ENCODE results near the gene ARHGAP6.

The ARHGAP6 gene

DNA sequence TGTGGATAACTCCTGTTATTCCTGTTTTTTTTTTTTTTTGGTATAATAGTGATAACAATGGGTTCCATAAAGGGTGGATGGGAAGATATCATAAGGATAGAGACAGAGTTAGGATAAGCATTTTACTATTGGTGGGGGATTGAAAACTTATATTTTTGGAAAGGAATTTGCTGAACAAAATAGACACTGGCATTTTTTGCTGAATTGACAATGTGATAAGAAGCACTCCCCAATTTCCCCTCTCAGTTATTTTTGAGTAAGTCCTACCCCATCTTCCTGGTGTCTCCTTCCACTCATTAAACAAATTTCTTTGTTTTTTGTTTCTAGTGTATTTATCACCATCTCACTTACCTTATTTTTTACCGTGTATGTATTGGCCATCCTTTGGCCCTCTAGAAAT is 316.7 kb downstream of the ARHGAP6 start:
- Mint-ChIP-seq H3K9me3 (no peaks in the 10 kb centered on the region), H3K27ac (no peak overlapping the region), H3K4me1 (ENCODE audit: low read depth) (peaks cover 2% of the 10 kb centered on the region), H3K36me3 (ENCODE audit: low read depth) (no peaks in the 10 kb centered on the region), H3K4me3 (no peak overlapping the region), H3K27me3 (ENCODE audit: low read depth) (no peaks in the 10 kb centered on the region)
- DNase-seq (ENCODE audit: low spot score), result no peak

DNA sequence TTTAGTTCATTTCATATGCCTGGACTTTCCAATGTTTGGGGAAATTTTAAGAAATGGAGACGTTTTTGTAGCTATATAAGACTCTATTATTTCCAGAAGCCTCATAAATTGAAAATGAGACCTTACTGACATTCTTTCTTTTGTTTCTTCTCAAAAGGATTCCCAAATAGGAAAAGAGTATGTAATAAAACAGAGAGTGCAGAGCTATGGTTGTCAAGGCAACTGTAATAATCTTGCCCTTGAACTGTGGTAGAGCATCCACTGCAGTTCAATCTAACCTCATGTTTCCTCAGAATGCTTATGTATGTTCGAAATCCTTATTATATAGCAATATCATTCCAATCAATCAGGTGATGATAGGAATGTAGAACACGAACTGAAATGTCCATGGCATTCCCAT is 318.4 kb downstream of the ARHGAP6 start:
- Mint-ChIP-seq H3K4me3 (no peak overlapping the region), H3K27me3 (ENCODE audit: low read depth) (no peaks in the 10 kb centered on the region), H3K4me1 (ENCODE audit: low read depth) (peaks cover 2% of the 10 kb centered on the region), H3K36me3 (ENCODE audit: low read depth) (no peaks in the 10 kb centered on the region), H3K27ac (no peak overlapping the region), H3K9me3 (no peaks in the 10 kb centered on the region)
- no peak for DNase-seq (ENCODE audit: low spot score)

DNA sequence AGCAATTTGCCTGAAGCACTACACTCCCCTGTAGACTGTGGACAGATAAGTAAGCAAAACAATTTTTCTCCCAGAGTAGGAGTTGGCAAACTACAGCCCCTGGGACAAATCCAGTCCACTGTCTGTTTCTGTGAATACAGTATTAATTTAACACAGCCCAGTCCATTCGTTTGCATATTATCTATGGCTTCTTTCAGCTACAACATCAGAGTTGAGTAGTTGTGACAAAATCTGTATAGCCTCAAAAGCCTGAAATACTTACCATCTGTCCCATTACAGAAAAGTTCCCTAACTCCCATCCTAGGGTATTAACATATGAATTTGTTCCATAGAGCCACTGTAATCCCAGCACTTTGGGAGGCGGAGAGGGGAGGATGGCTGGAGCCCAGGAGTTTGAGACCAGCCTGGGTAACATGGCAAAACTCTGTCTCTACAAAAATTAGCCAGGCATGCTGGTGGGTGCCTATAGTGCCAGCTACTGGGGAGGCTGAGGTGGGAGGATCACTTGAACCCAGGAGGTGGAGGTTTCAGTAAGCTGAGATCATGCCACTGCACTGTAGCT is 319.5 kb downstream of the ARHGAP6 start:
- peaks cover 4% of the 10 kb centered on the region for H3K4me1 Mint-ChIP-seq (ENCODE audit: low read depth)
- no peak overlapping the region for H3K27ac Mint-ChIP-seq
- no peaks in the 10 kb centered on the region for H3K27me3 Mint-ChIP-seq (ENCODE audit: low read depth)
- no peaks in the 10 kb centered on the region for H3K9me3 Mint-ChIP-seq
- H3K4me3 Mint-ChIP-seq, result no peak overlapping the region
- no peak for DNase-seq (ENCODE audit: low spot score)
- no peaks in the 10 kb centered on the region for H3K36me3 Mint-ChIP-seq (ENCODE audit: low read depth)

DNA sequence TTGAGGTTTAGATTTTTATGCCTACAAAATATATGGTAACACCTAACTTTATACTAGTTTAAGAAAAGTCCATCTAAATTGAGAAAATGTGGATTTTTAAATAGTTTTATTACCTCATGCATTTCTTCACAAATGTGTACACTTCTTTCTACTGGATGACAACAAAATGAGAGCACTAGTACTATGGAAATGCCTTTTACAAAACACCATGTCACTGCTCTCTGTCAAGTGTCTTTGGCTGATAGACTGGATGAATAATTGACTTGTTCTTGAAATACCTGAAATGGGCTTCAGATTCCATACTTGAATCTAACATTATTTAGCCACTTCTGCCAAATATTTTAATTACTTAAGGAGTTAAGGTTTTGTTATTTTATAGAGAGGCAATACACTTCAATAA is 323.0 kb downstream of the ARHGAP6 start:
- no peaks in the 10 kb centered on the region for H3K27me3 Mint-ChIP-seq (ENCODE audit: low read depth)
- no peak overlapping the region for H3K4me3 Mint-ChIP-seq
- H3K27ac Mint-ChIP-seq, result no peak overlapping the region
- no peaks in the 10 kb centered on the region for H3K36me3 Mint-ChIP-seq (ENCODE audit: low read depth)
- no peaks in the 10 kb centered on the region for H3K9me3 Mint-ChIP-seq
- no peak for DNase-seq (ENCODE audit: low spot score)
- peaks cover 2% of the 10 kb centered on the region for H3K4me1 Mint-ChIP-seq (ENCODE audit: low read depth)

DNA sequence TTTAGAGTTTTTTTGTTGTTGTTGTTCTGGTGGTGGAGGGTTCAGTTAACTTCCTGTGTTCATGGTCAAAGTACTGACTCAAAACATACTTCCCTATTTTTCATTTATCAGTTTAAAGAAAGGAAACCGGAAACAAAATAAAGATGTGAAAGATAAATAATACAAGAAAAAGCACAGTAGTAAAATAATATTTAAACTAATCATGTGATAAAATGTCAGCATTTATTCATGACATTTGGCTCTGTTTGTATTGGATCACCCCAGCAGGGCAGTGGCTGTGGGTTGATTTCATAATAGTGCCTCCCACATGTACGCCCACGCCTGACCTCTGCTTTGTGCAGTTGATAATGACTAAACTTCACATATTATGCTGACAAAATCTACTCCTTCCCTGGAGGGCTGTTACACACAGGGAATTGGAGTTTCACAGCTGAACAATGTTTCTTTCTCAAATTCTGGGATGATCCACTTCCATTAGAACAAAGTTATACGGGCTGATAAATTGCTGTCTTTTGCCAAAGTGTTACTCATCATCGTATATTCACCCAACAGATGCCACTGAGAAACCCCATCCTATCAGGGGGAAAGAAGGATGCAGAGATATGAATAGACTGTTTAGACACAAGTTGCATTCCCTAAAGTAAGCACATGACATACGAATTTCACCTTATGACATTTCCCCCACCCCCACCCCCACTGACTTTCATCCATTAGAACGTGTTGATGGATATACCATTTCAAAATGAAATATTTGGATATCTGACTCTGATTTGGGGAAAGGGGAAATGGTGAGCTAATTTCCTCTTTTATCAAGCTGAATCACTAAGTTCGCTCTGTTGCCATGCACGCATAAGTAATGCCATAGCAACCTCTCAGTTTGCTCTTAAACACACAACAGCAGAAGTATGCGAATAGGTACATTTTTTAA is 324.2 kb downstream of the ARHGAP6 start:
- H3K27me3 Mint-ChIP-seq (ENCODE audit: low read depth), result no peaks in the 10 kb centered on the region
- peak; percentile 4 for DNase-seq (ENCODE audit: low spot score)
- H3K36me3 Mint-ChIP-seq (ENCODE audit: low read depth), result no peaks in the 10 kb centered on the region
- no peak overlapping the region for H3K27ac Mint-ChIP-seq
- H3K9me3 Mint-ChIP-seq, result no peaks in the 10 kb centered on the region
- H3K4me1 Mint-ChIP-seq (ENCODE audit: low read depth), result peaks cover 2% of the 10 kb centered on the region
- no peak overlapping the region for H3K4me3 Mint-ChIP-seq

DNA sequence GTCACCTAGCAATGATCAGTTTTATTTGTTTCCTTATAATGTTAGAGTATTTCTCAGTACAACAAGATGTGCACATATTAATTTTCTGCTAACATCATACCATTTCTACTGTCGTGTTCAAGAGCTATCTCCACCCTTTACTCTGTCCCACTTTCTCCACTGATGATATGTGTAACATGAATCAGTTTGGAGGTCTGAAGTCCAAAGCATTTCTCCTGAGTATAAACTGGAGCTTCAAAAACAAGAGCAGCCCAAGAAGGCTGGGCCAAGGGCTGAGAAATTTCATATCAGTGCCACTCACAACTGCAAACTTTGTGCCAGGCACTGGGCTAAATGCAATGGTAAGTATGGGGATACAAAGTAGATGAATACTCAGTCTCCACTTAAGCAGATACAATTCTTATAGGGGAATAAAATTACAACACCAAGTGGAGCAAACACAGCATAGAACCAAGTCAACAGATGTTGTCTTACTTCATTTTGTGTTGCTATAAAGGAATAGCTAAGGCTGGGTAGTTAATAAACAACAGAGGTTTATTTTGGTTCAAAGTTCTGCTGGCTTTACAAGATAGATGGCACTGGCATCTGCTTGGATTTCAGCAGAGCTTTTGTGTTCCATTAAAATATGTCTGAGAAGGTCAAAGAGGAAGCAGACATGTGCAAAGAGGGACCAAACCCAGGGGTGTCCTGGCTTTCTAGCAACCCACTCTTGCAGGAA is 328.3 kb downstream of the ARHGAP6 start:
- Mint-ChIP-seq H3K4me3 (no peak overlapping the region), H3K9me3 (no peaks in the 10 kb centered on the region), H3K36me3 (ENCODE audit: low read depth) (no peaks in the 10 kb centered on the region), H3K4me1 (ENCODE audit: low read depth) (peaks cover 2% of the 10 kb centered on the region), H3K27ac (no peak overlapping the region), H3K27me3 (ENCODE audit: low read depth) (no peaks in the 10 kb centered on the region)
- no peak for DNase-seq (ENCODE audit: low spot score)

DNA sequence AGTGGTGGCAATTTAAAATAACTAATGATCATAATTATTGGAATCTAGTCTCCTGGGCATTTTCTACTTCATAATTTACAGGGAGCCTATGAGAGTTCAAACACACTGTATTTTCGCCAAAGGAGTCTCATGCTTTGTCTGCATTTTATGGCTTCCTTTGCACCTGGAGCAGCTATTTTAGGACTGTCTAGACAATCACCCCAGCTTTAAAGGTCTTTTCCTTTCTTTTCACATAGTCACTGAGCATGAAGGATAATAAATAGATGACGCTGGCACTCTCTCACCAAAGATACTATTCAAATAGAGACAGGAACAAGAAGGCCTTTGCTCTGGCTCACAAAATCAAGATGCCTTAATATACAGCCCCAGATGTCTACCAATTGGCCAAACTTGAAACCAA is 329.5 kb downstream of the ARHGAP6 start:
- no peaks in the 10 kb centered on the region for H3K4me1 Mint-ChIP-seq (ENCODE audit: low read depth)
- DNase-seq (ENCODE audit: low spot score), result no peak
- H3K36me3 Mint-ChIP-seq (ENCODE audit: low read depth), result no peaks in the 10 kb centered on the region
- H3K27ac Mint-ChIP-seq, result no peak overlapping the region
- no peaks in the 10 kb centered on the region for H3K27me3 Mint-ChIP-seq (ENCODE audit: low read depth)
- H3K9me3 Mint-ChIP-seq, result no peaks in the 10 kb centered on the region
- H3K4me3 Mint-ChIP-seq, result no peak overlapping the region

DNA sequence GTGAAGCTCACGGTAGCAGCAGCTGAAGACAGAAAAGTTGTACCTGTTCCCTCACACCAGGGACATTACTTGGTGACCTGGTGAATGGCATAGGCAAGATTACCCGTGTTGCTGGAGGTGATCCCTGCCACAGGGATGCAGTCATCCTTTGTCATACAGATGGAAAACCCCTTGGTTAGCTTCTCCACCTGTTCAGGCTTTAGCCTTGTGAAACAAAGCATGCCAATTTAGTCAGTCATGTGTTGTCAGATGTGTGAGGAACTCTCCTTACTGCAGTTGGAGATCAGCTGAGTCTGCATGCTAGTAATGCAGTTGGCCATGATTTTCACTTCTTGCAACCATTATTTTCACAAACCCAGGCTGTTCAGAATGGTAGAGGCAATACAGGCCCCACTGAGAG is 331.6 kb downstream of the ARHGAP6 start:
- no peaks in the 10 kb centered on the region for H3K36me3 Mint-ChIP-seq (ENCODE audit: low read depth)
- no peaks in the 10 kb centered on the region for H3K4me1 Mint-ChIP-seq (ENCODE audit: low read depth)
- H3K4me3 Mint-ChIP-seq, result no peak overlapping the region
- DNase-seq (ENCODE audit: low spot score), result no peak
- no peaks in the 10 kb centered on the region for H3K27me3 Mint-ChIP-seq (ENCODE audit: low read depth)
- no peak overlapping the region for H3K27ac Mint-ChIP-seq
- H3K9me3 Mint-ChIP-seq, result no peaks in the 10 kb centered on the region

DNA sequence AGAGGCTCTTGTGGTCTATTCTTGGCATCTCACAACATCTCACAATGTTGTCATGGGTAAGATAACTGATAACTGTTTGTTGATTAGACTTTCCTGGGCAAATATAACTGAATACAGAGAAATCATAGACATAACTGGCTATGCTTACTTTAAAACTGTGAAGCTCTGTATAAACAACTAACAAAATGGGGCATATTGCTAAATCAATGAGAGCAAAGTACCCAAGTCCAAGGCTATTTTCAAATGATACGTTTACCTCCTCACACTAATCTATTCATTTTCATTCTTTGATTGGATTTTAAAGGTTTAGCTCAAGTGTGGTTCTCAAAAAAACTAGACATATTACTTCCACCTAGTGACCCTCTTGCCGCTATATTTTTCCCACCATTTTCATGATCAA is 333.9 kb downstream of the ARHGAP6 start:
- Mint-ChIP-seq H3K27ac (no peak overlapping the region), H3K4me1 (ENCODE audit: low read depth) (no peaks in the 10 kb centered on the region), H3K36me3 (ENCODE audit: low read depth) (no peaks in the 10 kb centered on the region), H3K4me3 (no peak overlapping the region), H3K27me3 (ENCODE audit: low read depth) (no peaks in the 10 kb centered on the region), H3K9me3 (no peaks in the 10 kb centered on the region)
- DNase-seq (ENCODE audit: low spot score), result no peak

DNA sequence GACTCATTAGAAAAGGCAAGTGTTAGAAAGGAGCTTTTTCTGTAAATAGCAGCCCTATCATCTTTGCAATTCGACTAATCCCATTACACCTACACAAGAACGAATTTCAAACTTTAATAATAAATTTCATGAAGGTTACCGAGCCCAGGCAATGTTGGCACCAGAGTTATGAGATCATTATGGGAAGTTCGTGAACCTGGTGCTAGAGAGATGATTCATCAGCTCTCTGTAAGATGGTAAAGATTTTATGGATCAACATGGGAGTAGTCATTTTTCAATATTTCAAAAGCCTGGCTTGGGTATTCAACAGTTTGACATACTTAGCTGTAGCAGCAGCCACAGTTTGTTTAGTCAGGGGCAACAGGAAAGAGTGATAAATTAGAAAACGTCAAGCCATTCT is 336.7 kb downstream of the ARHGAP6 start:
- H3K4me1 Mint-ChIP-seq (ENCODE audit: low read depth), result no peaks in the 10 kb centered on the region
- no peak overlapping the region for H3K4me3 Mint-ChIP-seq
- H3K9me3 Mint-ChIP-seq, result no peaks in the 10 kb centered on the region
- H3K27me3 Mint-ChIP-seq (ENCODE audit: low read depth), result no peaks in the 10 kb centered on the region
- H3K36me3 Mint-ChIP-seq (ENCODE audit: low read depth), result no peaks in the 10 kb centered on the region
- DNase-seq (ENCODE audit: low spot score), result no peak
- H3K27ac Mint-ChIP-seq, result no peak overlapping the region

DNA sequence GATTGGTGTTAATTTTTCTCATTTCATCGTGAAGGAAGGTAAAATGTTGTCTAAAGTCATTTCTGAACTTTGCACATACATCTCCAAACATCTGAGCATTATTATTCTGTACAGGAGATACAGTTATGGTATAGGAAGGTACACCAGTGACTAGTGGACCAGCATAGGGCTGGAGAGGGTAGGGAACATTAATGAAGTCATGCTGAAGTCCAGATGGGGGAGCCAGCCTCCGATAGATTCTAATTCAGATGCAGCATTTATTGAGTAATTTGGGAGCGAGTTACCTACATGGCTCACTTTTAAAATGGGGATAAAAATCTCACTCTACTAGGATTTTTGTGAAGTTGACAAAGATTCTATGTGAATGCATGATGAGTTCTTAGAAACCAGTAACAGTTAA is 337.6 kb downstream of the ARHGAP6 start:
- Mint-ChIP-seq H3K9me3 (no peaks in the 10 kb centered on the region), H3K27ac (no peak overlapping the region), H3K27me3 (ENCODE audit: low read depth) (no peaks in the 10 kb centered on the region), H3K4me3 (no peak overlapping the region), H3K36me3 (ENCODE audit: low read depth) (no peaks in the 10 kb centered on the region), H3K4me1 (ENCODE audit: low read depth) (no peaks in the 10 kb centered on the region)
- no peak for DNase-seq (ENCODE audit: low spot score)

DNA sequence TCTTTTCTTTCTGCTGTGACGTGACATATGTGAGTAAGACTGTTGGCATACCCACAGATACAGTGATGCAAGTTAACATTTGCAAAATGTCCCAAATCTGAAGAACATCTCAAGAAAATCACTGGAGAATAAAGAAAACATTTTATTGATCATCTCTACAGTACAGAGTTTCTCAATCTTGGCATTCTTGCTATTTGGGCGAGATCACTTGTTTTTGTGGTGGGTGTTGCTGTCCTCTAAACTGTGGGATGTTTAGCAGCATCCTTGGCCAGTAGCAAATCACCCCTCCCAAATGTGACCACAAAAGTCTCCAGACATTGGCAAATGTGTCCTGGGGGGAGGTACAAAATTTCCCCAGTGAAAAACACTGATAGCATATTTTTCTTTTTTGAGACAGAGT is 343.7 kb downstream of the ARHGAP6 start:
- no peak overlapping the region for H3K4me3 Mint-ChIP-seq
- no peaks in the 10 kb centered on the region for H3K9me3 Mint-ChIP-seq
- H3K36me3 Mint-ChIP-seq (ENCODE audit: low read depth), result no peaks in the 10 kb centered on the region
- no peaks in the 10 kb centered on the region for H3K27me3 Mint-ChIP-seq (ENCODE audit: low read depth)
- no peak for DNase-seq (ENCODE audit: low spot score)
- no peaks in the 10 kb centered on the region for H3K4me1 Mint-ChIP-seq (ENCODE audit: low read depth)
- H3K27ac Mint-ChIP-seq, result no peak overlapping the region

DNA sequence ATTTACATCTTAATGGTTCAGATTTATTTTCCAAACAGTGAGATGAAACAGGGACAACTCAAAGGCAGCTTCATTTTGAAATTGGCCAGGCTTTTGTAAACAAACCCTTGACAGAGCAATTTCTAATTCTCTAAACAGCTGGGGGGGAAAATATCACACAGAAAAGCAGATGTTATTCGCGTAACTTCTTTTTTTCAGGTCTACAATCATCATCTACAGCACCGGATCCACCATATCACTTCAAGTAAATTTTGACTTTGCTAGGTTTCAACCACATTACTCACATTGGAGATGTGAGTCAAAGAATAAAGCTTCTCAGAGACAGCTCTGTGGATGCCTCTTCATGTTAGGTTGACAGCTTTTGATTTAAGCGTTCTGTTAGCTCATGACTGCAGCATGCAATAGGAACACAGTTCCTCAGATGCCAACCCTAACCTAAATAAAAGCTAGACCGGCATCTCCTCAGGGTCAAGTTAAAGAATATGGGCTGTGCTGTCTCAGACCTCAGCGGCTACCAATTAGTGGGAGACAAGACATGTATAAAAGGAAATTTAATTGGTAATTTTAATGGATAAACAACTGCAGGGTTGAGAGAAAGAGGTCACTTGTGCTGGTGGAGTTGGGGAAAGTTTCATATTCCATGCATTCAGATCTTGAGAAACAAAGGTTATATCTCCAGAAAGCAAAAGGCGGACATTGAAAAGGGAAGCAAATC is 345.8 kb downstream of the ARHGAP6 start:
- Mint-ChIP-seq H3K9me3 (no peaks in the 10 kb centered on the region), H3K4me1 (ENCODE audit: low read depth) (no peaks in the 10 kb centered on the region), H3K36me3 (ENCODE audit: low read depth) (no peaks in the 10 kb centered on the region), H3K27ac (no peak overlapping the region), H3K27me3 (ENCODE audit: low read depth) (no peaks in the 10 kb centered on the region), H3K4me3 (no peak overlapping the region)
- DNase-seq (ENCODE audit: low spot score), result no peak

DNA sequence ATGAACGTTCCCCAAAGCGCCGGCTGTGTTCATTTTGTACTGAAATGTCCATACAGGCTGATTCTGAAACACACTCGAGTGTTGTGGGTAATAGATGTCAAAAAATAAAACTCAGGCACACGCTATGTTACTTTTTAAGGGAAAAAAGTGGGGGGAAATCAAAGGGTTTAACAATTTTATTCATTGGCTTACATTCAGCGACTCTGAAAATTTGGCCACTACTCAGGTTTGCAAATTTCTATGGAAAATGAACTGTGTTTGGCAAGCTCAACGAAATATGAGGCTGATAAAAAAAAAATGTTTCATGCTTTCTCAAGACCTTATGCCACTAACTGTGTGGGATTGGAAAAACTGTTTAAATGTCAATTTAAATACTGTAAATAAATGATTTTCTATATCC is 354.0 kb downstream of the ARHGAP6 start:
- H3K27ac Mint-ChIP-seq, result no peak overlapping the region
- H3K36me3 Mint-ChIP-seq (ENCODE audit: low read depth), result no peaks in the 10 kb centered on the region
- H3K9me3 Mint-ChIP-seq, result no peaks in the 10 kb centered on the region
- no peak for DNase-seq (ENCODE audit: low spot score)
- H3K27me3 Mint-ChIP-seq (ENCODE audit: low read depth), result no peaks in the 10 kb centered on the region
- H3K4me3 Mint-ChIP-seq, result no peak overlapping the region
- H3K4me1 Mint-ChIP-seq (ENCODE audit: low read depth), result no peaks in the 10 kb centered on the region

Measured in T-helper 2 cell treated with Interferon-gamma antibody and Interleukin-4, amounts not matched to agents 5 μg/mL and 100 μg/mL, for 36 hours (primary cell).